MM.1S (cell line): Measurements from ENCODE around the gene MSMP.
A peak's percentile ranks its signal among the peaks of the same experiment; 100 is the strongest.

ENCODE experiments used
- DNase-seq: peaks from one replicate; pipeline ENCODE4 v3.0.0-alpha.2; 2015
- H2AFZ ChIP-seq: fragments of 300-600 bp; sonication (generic); 2 replicates; pipeline ENCODE4 v1.6.0; 2016; ENCODE audit warnings: antibody characterized with exemption, low read length
- H3F3A ChIP-seq: fragments of 300-600 bp; sonication (generic); 2 replicates; pipeline ENCODE4 v1.6.1; 2016; ENCODE audit warnings: mild to moderate bottlenecking, antibody characterized with exemption, low read length, moderate library complexity, mixed read lengths; ENCODE audit not compliant: insufficient read depth
- H3K27ac ChIP-seq: fragments of 300-600 bp; sonication (generic); 2 replicates; pipeline ENCODE4 v1.5.1; 2016; ENCODE audit warnings: mild to moderate bottlenecking, low read length
- H3K27me3 ChIP-seq: fragments of 300-600 bp; sonication (generic); replicated peaks from 2 replicates; pipeline ENCODE4 v1.6.0; 2016; ENCODE audit warnings: low read length; ENCODE audit not compliant: insufficient read depth
- H3K36me3 ChIP-seq: fragments of 300-600 bp; sonication (generic); replicated peaks from 2 replicates; pipeline ENCODE4 v1.6.1; 2016; ENCODE audit warnings: mild to moderate bottlenecking, low read length, mixed read lengths; ENCODE audit not compliant: insufficient read depth
- H3K4me1 ChIP-seq: fragments of 300-600 bp; sonication (generic); 2 replicates; pipeline ENCODE4 v1.6.1; 2016; ENCODE audit warnings: low read length, mixed read lengths
- H3K4me2 ChIP-seq: fragments of 300-600 bp; sonication (generic); 2 replicates; pipeline ENCODE4 v1.6.0; 2016; ENCODE audit warnings: low read depth, low read length
- H3K4me3 ChIP-seq: fragments of 300-600 bp; sonication (generic); 2 replicates; pipeline ENCODE4 v1.5.1; 2016; ENCODE audit warnings: low read length, mixed read lengths
- H3K79me2 ChIP-seq: fragments of 300-600 bp; sonication (generic); 2 replicates; pipeline ENCODE4 v1.6.1; 2016; ENCODE audit warnings: mixed run types, low read length, mixed read lengths
- H3K9ac ChIP-seq: fragments of 300-600 bp; sonication (generic); 2 replicates; pipeline ENCODE4 v1.6.1; 2016; ENCODE audit warnings: low read length, mixed read lengths
- H3K9me2 ChIP-seq: fragments of 300-600 bp; sonication (generic); replicated peaks from 2 replicates; pipeline ENCODE4 v1.6.1; 2016; ENCODE audit warnings: mild to moderate bottlenecking, low read length, mixed read lengths; ENCODE audit not compliant: insufficient read depth
- H3K9me3 ChIP-seq: fragments of 300-600 bp; sonication (generic); replicated peaks from 2 replicates; pipeline ENCODE4 v1.6.1; 2016; ENCODE audit warnings: mild to moderate bottlenecking, low read length, mixed read lengths; ENCODE audit not compliant: insufficient read depth
- H4K20me1 ChIP-seq: fragments of 300-600 bp; sonication (generic); 2 replicates; pipeline ENCODE4 v1.6.1; 2016; ENCODE audit warnings: mild to moderate bottlenecking, low read length, moderate library complexity, mixed read lengths; ENCODE audit not compliant: insufficient read depth
- EZH2 ChIP-seq: fragments of 300-600 bp; sonication (generic); optimal IDR thresholded peaks from 2 replicates; pipeline ENCODE3; 2017; ENCODE audit warnings: low read depth, mild to moderate bottlenecking, antibody characterized with exemption, low read length, mixed read lengths
- EZH2phosphoT487 ChIP-seq: fragments of 300-600 bp; sonication (generic); IDR thresholded peaks from 2 replicates; pipeline ENCODE4 v1.6.1; 2018; ENCODE audit warnings: antibody characterized with exemption, low read length
- TF ChIP-seq, protein P1 (sequence below): fragments of 300-600 bp; sonication (generic); IDR thresholded peaks from 2 replicates; pipeline ENCODE4 v1.5.1; 2016; ENCODE audit warnings: antibody characterized with exemption, low read length, mixed read lengths

MSMP gene

DNA sequence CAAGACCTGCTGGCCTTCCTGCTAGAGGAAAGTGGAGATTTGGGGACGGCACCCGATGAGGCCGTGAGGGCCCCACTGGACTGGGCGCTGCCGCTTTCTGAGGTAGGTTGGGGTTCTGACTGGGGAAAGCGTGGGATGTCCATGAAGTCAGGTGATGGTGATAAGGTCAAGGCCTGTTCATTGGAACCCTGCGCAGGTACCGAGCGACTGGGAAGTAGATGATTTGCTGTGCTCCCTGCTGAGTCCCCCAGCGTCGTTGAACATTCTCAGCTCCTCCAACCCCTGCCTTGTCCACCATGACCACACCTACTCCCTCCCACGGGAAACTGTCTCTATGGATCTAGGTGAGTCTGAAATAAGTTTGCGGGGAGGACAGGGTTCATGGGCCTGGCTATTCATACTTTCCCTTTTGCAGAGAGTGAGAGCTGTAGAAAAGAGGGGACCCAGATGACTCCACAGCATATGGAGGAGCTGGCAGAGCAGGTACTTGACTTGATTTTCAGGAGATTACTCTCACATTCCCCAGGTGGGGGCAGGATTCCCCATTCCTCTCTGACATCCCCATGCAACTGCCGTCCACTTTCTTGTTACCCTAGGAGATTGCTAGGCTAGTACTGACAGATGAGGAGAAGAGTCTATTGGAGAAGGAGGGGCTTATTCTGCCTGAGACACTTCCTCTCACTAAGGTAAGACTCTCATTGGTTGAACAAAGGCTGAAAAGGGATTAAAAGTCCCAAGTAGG, 21.1 kb downstream of the MSMP start:
- peak overlapping the region; percentile 65 for H2AFZ ChIP-seq
- H3K4me2 ChIP-seq = peak overlapping the region; percentile 78
- H3K9me3 ChIP-seq = no peaks in the 10 kb centered on the region
- H3K27me3 ChIP-seq = no peaks in the 10 kb centered on the region
- H3K36me3 ChIP-seq = 0 out of 2 replicates have a peak, but pooled peaks cover 3% of the 10 kb centered on the region
- H3K27ac ChIP-seq = peak overlapping the region; percentile 75; the same call in 1 of the 2 replicates
- no peaks in the 10 kb centered on the region for H4K20me1 ChIP-seq
- peak overlapping the region; percentile 90 for H3K4me3 ChIP-seq
- peak overlapping the region; percentile 78 for H3K9ac ChIP-seq
- H3F3A ChIP-seq = peaks cover 31% of the 10 kb centered on the region; the same call in 1 of the 2 replicates
- TF ChIP-seq EZH2phosphoT487 = no peak
- TF ChIP-seq, protein P1, sequence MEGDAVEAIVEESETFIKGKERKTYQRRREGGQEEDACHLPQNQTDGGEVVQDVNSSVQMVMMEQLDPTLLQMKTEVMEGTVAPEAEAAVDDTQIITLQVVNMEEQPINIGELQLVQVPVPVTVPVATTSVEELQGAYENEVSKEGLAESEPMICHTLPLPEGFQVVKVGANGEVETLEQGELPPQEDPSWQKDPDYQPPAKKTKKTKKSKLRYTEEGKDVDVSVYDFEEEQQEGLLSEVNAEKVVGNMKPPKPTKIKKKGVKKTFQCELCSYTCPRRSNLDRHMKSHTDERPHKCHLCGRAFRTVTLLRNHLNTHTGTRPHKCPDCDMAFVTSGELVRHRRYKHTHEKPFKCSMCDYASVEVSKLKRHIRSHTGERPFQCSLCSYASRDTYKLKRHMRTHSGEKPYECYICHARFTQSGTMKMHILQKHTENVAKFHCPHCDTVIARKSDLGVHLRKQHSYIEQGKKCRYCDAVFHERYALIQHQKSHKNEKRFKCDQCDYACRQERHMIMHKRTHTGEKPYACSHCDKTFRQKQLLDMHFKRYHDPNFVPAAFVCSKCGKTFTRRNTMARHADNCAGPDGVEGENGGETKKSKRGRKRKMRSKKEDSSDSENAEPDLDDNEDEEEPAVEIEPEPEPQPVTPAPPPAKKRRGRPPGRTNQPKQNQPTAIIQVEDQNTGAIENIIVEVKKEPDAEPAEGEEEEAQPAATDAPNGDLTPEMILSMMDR = no peak
- no peak for TF ChIP-seq EZH2
- H3K79me2 ChIP-seq = peaks cover 62% of the 10 kb centered on the region
- H3K4me1 ChIP-seq = peaks cover 31% of the 10 kb centered on the region
- DNase-seq = peak; percentile 59
- H3K9me2 ChIP-seq = no peaks in the 10 kb centered on the region

- no peaks in the 10 kb centered on the region for H3K9me2 ChIP-seq
- TF ChIP-seq, protein P1 = peak; percentile 20; the same call in 1 of the 2 replicates
- TF ChIP-seq EZH2 = no peak
- TF ChIP-seq EZH2phosphoT487 = no peak
- peak; percentile 98 for DNase-seq
- peaks cover 31% of the 10 kb centered on the region for H3K4me1 ChIP-seq
- H4K20me1 ChIP-seq = no peaks in the 10 kb centered on the region
- H3K36me3 ChIP-seq = 0 out of 2 replicates have a peak, but pooled peaks cover 3% of the 10 kb centered on the region
- H3K27me3 ChIP-seq = no peaks in the 10 kb centered on the region
- H3K4me3 ChIP-seq = peak within 1 kb of the TSS; percentile 90
- peak within 1 kb of the TSS; percentile 86 for H2AFZ ChIP-seq
- peak within 1 kb of the TSS; percentile 75; the same call in 1 of the 2 replicates for H3K27ac ChIP-seq
- H3F3A ChIP-seq = peaks cover 31% of the 10 kb centered on the region; the same call in 1 of the 2 replicates
- peak within 1 kb of the TSS; percentile 94 for H3K4me2 ChIP-seq
- H3K9ac ChIP-seq = peak within 1 kb of the TSS; percentile 78
- peaks cover 68% of the 10 kb centered on the region for H3K79me2 ChIP-seq
- no peaks in the 10 kb centered on the region for H3K9me3 ChIP-seq
Observed at GRCh38 chr9:35732185-35732799, 21.8 kb downstream of the MSMP start, which contains the start of the genes CREB3 and TLN1. TSS of gene CREB3 (plus strand) at chr9:35732666. CDS start at chr9:35732773, 107 bp downstream. TSS of gene TLN1 (minus strand) at chr9:35732195. CDS start at chr9:35725694, 6,501 bp downstream.

- Histone ChIP-seq H3K36me3 (no peaks in the 10 kb centered on the region), H3F3A (peaks cover 31% of the 10 kb centered on the region; the same call in 1 of the 2 replicates), H3K4me2 (peak overlapping the region; percentile 94), H3K9me3 (no peaks in the 10 kb centered on the region), H3K27me3 (no peaks in the 10 kb centered on the region), H3K9me2 (no peaks in the 10 kb centered on the region), H3K9ac (peak overlapping the region; percentile 78), H3K27ac (peak overlapping the region; percentile 75; the same call in 1 of the 2 replicates), H3K4me1 (peaks cover 31% of the 10 kb centered on the region), H3K4me3 (peak overlapping the region; percentile 90), H2AFZ (peak overlapping the region; percentile 86), H3K79me2 (peaks cover 75% of the 10 kb centered on the region), H4K20me1 (no peaks in the 10 kb centered on the region)
- no peak for DNase-seq
- TF ChIP-seq EZH2phosphoT487 (no peak), EZH2 (no peak)
- TF ChIP-seq, protein P1 = no peak
Observed at GRCh38 chr9:35731415-35732184, 22.5 kb downstream of the MSMP start.
